SK-MEL-5 (cell line): Measurements from ENCODE around the gene KLF5. TPM values are rescaled to one million over a fixed set of nuclear protein-coding genes. Genes with fewer than 3 reads are reported as not detected.

Experiments used
- DNase-seq: peaks from one replicate; pipeline ENCODE4 v3.0.0-alpha.2; 2016; ENCODE audit warnings: low read depth, low spot score
- in situ Hi-C: cut with HindIII; loops from 2 replicates; pipeline ENCODE4 v1.10.0; 2016; ENCODE audit warnings: low sequenced_read_pairs, high pct_unique_total_duplicates, low pct_unique_long_range_greater_than_20kb
- small RNA-seq, 2 experiments: library from RNA; depleted of rRNA; stranded (forward); fragments of <200 nt; gene quantifications; one replicate each; pipeline ENCODE3, GENCODE V24; 2014
- total RNA-seq: library from RNA; depleted of rRNA; stranded (reverse); fragments of >200 nt; shearing (Covaris generic); gene quantifications from 2 replicates; pipeline ENCODE4 v1.2.3, GENCODE V29; 2014

The KLF5 gene
- total RNA-seq, 1 experiment from 2014 or later: 2.6 TPM

GRCh38 chr13:73107481-73107880 lies 48.7 kb downstream of the KLF5 start:
- in situ Hi-C loops: no loop called here
- DNase-seq: peak; percentile 39

- DNase-seq: no peak
- in situ Hi-C loops: no loop called here
Observed at GRCh38 chr13:73107970-73108369, 49.2 kb downstream of the KLF5 start.

GRCh38 chr13:73109288-73109899 lies 50.6 kb downstream of the KLF5 start:
- in situ Hi-C loops: no loop called here
- no peak for DNase-seq

GRCh38 chr13:73109969-73110368 lies 51.2 kb downstream of the KLF5 start:
- no peak for DNase-seq
- in situ Hi-C loops: no loop called here

- in situ Hi-C loops: no loop called here
Observed at GRCh38 chr13:73110814-73111213, 52.0 kb downstream of the KLF5 start.

GRCh38 chr13:73111331-73111730 lies 52.5 kb downstream of the KLF5 start:
- no peak for DNase-seq
- in situ Hi-C loops: no loop called here

More at GRCh38 chr13:73110814-73111213, 52.0 kb downstream of the KLF5 start:
- DNase-seq: no peak

GRCh38 chr13:73119612-73120011 lies 60.8 kb downstream of the KLF5 start:
- DNase-seq: no peak
- in situ Hi-C loops: no loop called here

Small RNA genes lying within 50 kb of the gene (small RNA-seq; reads per million reads assigned to genes)
- gene RNU6-66P: 0 reads per million in 2 experiments
